Astrocyte (in vitro differentiated cells and primary cell): Measurements from ENCODE around the gene LPIN3. TPM values are rescaled to one million over a fixed set of nuclear protein-coding genes. Genes with fewer than 3 reads are reported as not detected.

Experiments
- DNase-seq: peaks from one replicate; pipeline ENCODE4 v3.0.0-alpha.2; 2010; ENCODE audit warnings: low read depth
- FAIRE-seq: peaks from 2 replicates; lab custom pipeline; 2011; peaks lifted over from hg19 to GRCh38; lab: Jason Lieb, UNC
- H2AFZ ChIP-seq: 2 replicates; pipeline ENCODE4 v1.6.0; 2012; ENCODE audit warnings: low read depth, low read length, inconsistent platforms
- H3K27ac ChIP-seq: 2 replicates; pipeline ENCODE4 v1.5.1; 2011; ENCODE audit warnings: low read depth, low read length, inconsistent platforms
- H3K27me3 ChIP-seq: 2 replicates; pipeline ENCODE4 v1.6.0; 2011; ENCODE audit warnings: low read length, inconsistent platforms; ENCODE audit not compliant: insufficient read depth
- H3K36me3 ChIP-seq: 2 replicates; pipeline ENCODE4 v1.5.1; 2011; ENCODE audit warnings: low read length, inconsistent platforms; ENCODE audit not compliant: insufficient read depth
- H3K4me1 ChIP-seq: 2 replicates; pipeline ENCODE4 v1.5.1; 2011; ENCODE audit warnings: low read length, inconsistent platforms; ENCODE audit not compliant: insufficient read depth
- H3K4me2 ChIP-seq: 2 replicates; pipeline ENCODE4 v1.6.0; 2012; ENCODE audit warnings: low read length, inconsistent platforms
- H3K4me3 ChIP-seq: 2 replicates; pipeline ENCODE4 v1.5.1; 2011; ENCODE audit warnings: low read depth, mild to moderate bottlenecking, low read length, inconsistent platforms; ENCODE audit not compliant: insufficient read depth
- H3K79me2 ChIP-seq: 2 replicates; pipeline ENCODE4 v1.6.0; 2012; ENCODE audit warnings: mild to moderate bottlenecking, low read length, inconsistent platforms; ENCODE audit not compliant: insufficient read depth
- H3K9ac ChIP-seq: 2 replicates; pipeline ENCODE4 v1.6.0; 2012; ENCODE audit warnings: mild to moderate bottlenecking, low read length, inconsistent platforms
- H3K9me3 ChIP-seq: 2 replicates; pipeline ENCODE4 v1.5.1; 2012; ENCODE audit warnings: low read depth, mild to moderate bottlenecking, low read length, inconsistent platforms; ENCODE audit not compliant: insufficient read depth
- H4K20me1 ChIP-seq: 2 replicates; pipeline ENCODE4 v1.6.0; 2012; ENCODE audit warnings: low read length, inconsistent platforms; ENCODE audit not compliant: insufficient read depth
- H3K27ac Mint-ChIP-seq: one replicate; pipeline ENCODE4 v1.8.0; 2021; ENCODE audit warnings: mild to moderate bottlenecking, mixed read lengths; ENCODE audit not compliant: unreplicated experiment
- H3K27me3 Mint-ChIP-seq: one replicate; pipeline ENCODE4 v1.8.0; 2021; ENCODE audit warnings: low read depth, mixed read lengths; ENCODE audit not compliant: unreplicated experiment
- H3K36me3 Mint-ChIP-seq: one replicate; pipeline ENCODE4 v1.8.0; 2021; ENCODE audit warnings: low read depth, mixed read lengths; ENCODE audit not compliant: unreplicated experiment
- H3K4me1 Mint-ChIP-seq: one replicate; pipeline ENCODE4 v1.8.0; 2021; ENCODE audit warnings: low read depth, mixed read lengths; ENCODE audit not compliant: unreplicated experiment
- H3K4me3 Mint-ChIP-seq: one replicate; pipeline ENCODE4 v1.8.0; 2021; ENCODE audit warnings: mild to moderate bottlenecking, moderate library complexity, mixed read lengths; ENCODE audit not compliant: unreplicated experiment
- H3K9me3 Mint-ChIP-seq: one replicate; pipeline ENCODE4 v1.8.0; 2021; ENCODE audit warnings: mild to moderate bottlenecking, mixed read lengths; ENCODE audit not compliant: unreplicated experiment
- CTCF ChIP-seq: IDR thresholded peaks from 2 replicates; pipeline ENCODE4 v1.5.1; 2011; ENCODE audit warnings: low read depth, mild to moderate bottlenecking, inconsistent platforms, low read length, moderate library complexity; ENCODE audit not compliant: insufficient read depth
- EZH2 ChIP-seq: IDR thresholded peaks from 2 replicates; pipeline ENCODE4 v1.6.1; 2012; ENCODE audit warnings: mild to moderate bottlenecking, low read length, inconsistent platforms; ENCODE audit not compliant: insufficient read depth
- total RNA-seq: library from RNA; stranded (reverse); gene quantifications from 2 replicates; pipeline ENCODE4 v1.2.1, GENCODE V29; 2021

The LPIN3 gene
- total RNA-seq, 1 donor from 2014 or later: 18.0 TPM

- H3K4me3 Mint-ChIP-seq: no peak overlapping the region
- no peak overlapping the region for H3K4me2 ChIP-seq
- FAIRE-seq: no peak
Measured at GRCh38 chr20:41334036-41334435, 6.6 kb upstream of the LPIN3 start.

GRCh38 chr20:41334443-41335421, 5.9 kb upstream of the LPIN3 start:
- Histone ChIP-seq H3K9ac (no peak overlapping the region), H3K9me3 (no peaks in the 10 kb centered on the region), H3K36me3 (no peaks in the 10 kb centered on the region), H3K27me3 (no peaks in the 10 kb centered on the region), H3K27ac (no peak overlapping the region), H3K4me2 (no peak overlapping the region), H3K4me1 (peaks cover 10% of the 10 kb centered on the region), H3K79me2 (no peaks in the 10 kb centered on the region), H4K20me1 (no peaks in the 10 kb centered on the region), H3K4me3 (no peak overlapping the region), H2AFZ (no peak overlapping the region)
- no peak for DNase-seq
- no peak for TF ChIP-seq EZH2
- no peak for TF ChIP-seq CTCF
- no peaks in the 10 kb centered on the region for H3K36me3 Mint-ChIP-seq
- peaks cover 3% of the 10 kb centered on the region for H3K27me3 Mint-ChIP-seq
- no peak overlapping the region for H3K27ac Mint-ChIP-seq
- no peak overlapping the region for H3K4me3 Mint-ChIP-seq
- H3K4me1 Mint-ChIP-seq: peaks cover 9% of the 10 kb centered on the region
- no peak for FAIRE-seq
- no peaks in the 10 kb centered on the region for H3K9me3 Mint-ChIP-seq

More at GRCh38 chr20:41334036-41334435, 6.6 kb upstream of the LPIN3 start:
- H3K4me3 ChIP-seq: no peak overlapping the region
- H3K27me3 ChIP-seq: no peaks in the 10 kb centered on the region
- no peaks in the 10 kb centered on the region for H3K79me2 ChIP-seq
- peaks cover 15% of the 10 kb centered on the region for H3K4me1 Mint-ChIP-seq
- H4K20me1 ChIP-seq: no peaks in the 10 kb centered on the region
- H3K9ac ChIP-seq: no peak overlapping the region
- H3K36me3 Mint-ChIP-seq: no peaks in the 10 kb centered on the region
- peaks cover 3% of the 10 kb centered on the region for H3K27me3 Mint-ChIP-seq
- no peaks in the 10 kb centered on the region for H3K36me3 ChIP-seq
- no peak for DNase-seq
- no peaks in the 10 kb centered on the region for H3K9me3 ChIP-seq
- no peak overlapping the region for H2AFZ ChIP-seq
- H3K27ac Mint-ChIP-seq: no peak overlapping the region
- H3K4me1 ChIP-seq: peaks cover 14% of the 10 kb centered on the region
- H3K9me3 Mint-ChIP-seq: no peaks in the 10 kb centered on the region
- TF ChIP-seq EZH2 (no peak), CTCF (no peak)
- H3K27ac ChIP-seq: no peak overlapping the region

GRCh38 chr20:41335591-41335990, 5.0 kb upstream of the LPIN3 start:
- Histone ChIP-seq H4K20me1 (no peaks in the 10 kb centered on the region), H3K4me2 (no peak overlapping the region), H3K9me3 (no peaks in the 10 kb centered on the region), H3K4me1 (peaks cover 8% of the 10 kb centered on the region), H3K27me3 (no peaks in the 10 kb centered on the region), H3K36me3 (no peaks in the 10 kb centered on the region), H3K27ac (no peak overlapping the region), H2AFZ (no peak overlapping the region), H3K79me2 (no peaks in the 10 kb centered on the region), H3K9ac (no peak overlapping the region), H3K4me3 (no peak overlapping the region)
- Mint-ChIP-seq H3K4me3 (no peak overlapping the region), H3K27me3 (peaks cover 3% of the 10 kb centered on the region), H3K36me3 (no peaks in the 10 kb centered on the region), H3K4me1 (peaks cover 6% of the 10 kb centered on the region), H3K9me3 (no peaks in the 10 kb centered on the region), H3K27ac (no peak overlapping the region)
- FAIRE-seq (no peak), DNase-seq (no peak)
- TF ChIP-seq EZH2: no peak
- TF ChIP-seq CTCF: no peak
